Thymus (tissue), 11 donors: Measurements from ENCODE around the gene ELMO1. TPM values are rescaled to one million over a fixed set of nuclear protein-coding genes. Genes with fewer than 3 reads are reported as not detected.

Experiments used
- DNase-seq, 9 donors: peaks; one replicate each; pipeline ENCODE4 v3.0.0-alpha.2; 2013; ENCODE audit warnings: low spot score in 9 of 9, low read depth in 6 of 9, missing footprints in 1 of 9
- H3K27ac ChIP-seq, 2 donors: one replicate each; pipeline ENCODE4 v1.5.1; 2013; ENCODE audit warnings: control low read depth in 1 of 2, low read depth in 1 of 2, low read length in 1 of 2, mild to moderate bottlenecking in 1 of 2, moderate library complexity in 1 of 2
- H3K27me3 ChIP-seq, 2 donors: one replicate each; pipeline ENCODE4 v1.5.1; 2013; ENCODE audit warnings: low read length in 1 of 2; ENCODE audit not compliant: control insufficient read depth in 2 of 2, insufficient read depth in 1 of 2
- H3K36me3 ChIP-seq, 2 donors: one replicate each; pipeline ENCODE4 v1.5.1; 2013; ENCODE audit warnings: low read length in 1 of 2, mild to moderate bottlenecking in 1 of 2, moderate library complexity in 1 of 2; ENCODE audit not compliant: control insufficient read depth in 2 of 2, insufficient read depth in 2 of 2
- H3K4me1 ChIP-seq, 2 donors: one replicate each; pipeline ENCODE4 v1.5.1; 2013; ENCODE audit warnings: low read length in 2 of 2; ENCODE audit not compliant: control insufficient read depth in 2 of 2, insufficient read depth in 2 of 2
- H3K4me3 ChIP-seq, 2 donors: one replicate each; pipeline ENCODE4 v1.5.1; 2013; ENCODE audit warnings: low read length in 2 of 2, control low read depth in 1 of 2, mild to moderate bottlenecking in 1 of 2
- H3K9me3 ChIP-seq, 2 donors: one replicate each; pipeline ENCODE4 v1.5.1; 2013; ENCODE audit warnings: low read length in 1 of 2, mild to moderate bottlenecking in 1 of 2; ENCODE audit not compliant: control insufficient read depth in 2 of 2, insufficient read depth in 1 of 2
- WGBS: extraction: QIAGEN DNeasy Blood & Tissue Kit; methylation state at CpG from one replicate; pipeline ENCODE4 v1.1.7; 2013; 5-methylcytosine and 5-hydroxymethylcytosine counted together
- polyA plus RNA-seq: library from polyadenylated mRNA; stranded (reverse); fragments of 200-250 nt; gene quantifications from one replicate; pipeline ENCODE4 v1.2.3, GENCODE V29; 2013
- total RNA-seq: library from RNA; stranded (reverse); fragments of 120-200 nt; gene quantifications from one replicate; pipeline ENCODE4 v1.2.4, GENCODE V29; 2013
- donor health status: healthy.

Gene ELMO1
- total and polyA plus RNA-seq, 2 donors, result 18.7 to 22.5 TPM

DNA sequence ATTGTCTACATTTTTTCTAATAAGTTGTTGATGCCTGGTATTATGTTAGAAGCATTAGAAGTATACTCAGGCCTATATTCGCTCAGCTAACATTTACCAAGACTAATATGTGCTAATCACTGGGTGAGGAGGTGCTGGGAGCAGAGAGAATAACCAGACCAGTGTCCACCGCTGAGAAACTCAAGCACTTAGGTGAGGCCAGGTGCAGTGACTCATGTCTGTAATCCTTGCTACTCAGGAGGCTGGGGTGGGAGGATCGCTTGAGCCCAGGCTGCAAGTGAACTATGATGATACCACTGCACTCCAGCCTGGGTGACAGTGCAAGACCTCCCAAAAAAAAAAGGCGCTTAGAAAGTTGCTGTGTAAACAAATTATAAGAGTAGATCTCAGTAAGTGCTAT is 542.2 kb downstream of the ELMO1 start:
- over 99% methylated on average over 4 of the region's 4 CpGs for WGBS
- no peak for DNase-seq
- no peaks in the 10 kb centered on the region for H3K36me3 ChIP-seq

DNA sequence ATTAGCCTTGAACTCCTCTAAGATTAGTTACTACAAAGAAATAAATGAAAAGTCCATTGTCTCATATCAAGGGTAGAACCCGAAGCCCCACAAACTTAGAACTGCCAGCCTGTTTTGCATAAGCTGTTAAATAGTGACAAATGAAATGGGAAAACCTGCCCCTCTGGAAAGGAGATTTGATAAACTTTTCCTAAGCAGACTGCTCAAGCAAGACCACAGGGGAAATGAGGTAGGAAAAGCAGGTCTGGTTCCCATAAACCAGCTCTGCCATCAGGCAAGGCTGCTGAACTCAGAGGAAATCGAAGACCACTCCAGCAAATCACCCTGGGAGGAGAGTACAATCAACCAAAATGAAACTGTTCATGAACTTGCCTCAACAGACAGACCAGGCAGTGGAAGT is 542.8 kb downstream of the ELMO1 start:
- Histone ChIP-seq H3K9me3 (no peaks in the 10 kb centered on the region), H3K4me3 (no peak overlapping the region), H3K4me1 (no peaks in the 10 kb centered on the region), H3K36me3 (peaks cover 0 to 2% of the 10 kb centered on the region in 2 donors), H3K27ac (no peak overlapping the region), H3K27me3 (no peaks in the 10 kb centered on the region)
- WGBS, result 99% methylated on average over 2 of the region's 2 CpGs
- no peak for DNase-seq

More for the DNA sequence above, 542.2 kb downstream of the ELMO1 start:
- no peaks in the 10 kb centered on the region for H3K9me3 ChIP-seq
- no peak overlapping the region for H3K27ac ChIP-seq
- no peaks in the 10 kb centered on the region for H3K4me1 ChIP-seq
- H3K27me3 ChIP-seq, result no peaks in the 10 kb centered on the region
- no peak overlapping the region for H3K4me3 ChIP-seq

DNA sequence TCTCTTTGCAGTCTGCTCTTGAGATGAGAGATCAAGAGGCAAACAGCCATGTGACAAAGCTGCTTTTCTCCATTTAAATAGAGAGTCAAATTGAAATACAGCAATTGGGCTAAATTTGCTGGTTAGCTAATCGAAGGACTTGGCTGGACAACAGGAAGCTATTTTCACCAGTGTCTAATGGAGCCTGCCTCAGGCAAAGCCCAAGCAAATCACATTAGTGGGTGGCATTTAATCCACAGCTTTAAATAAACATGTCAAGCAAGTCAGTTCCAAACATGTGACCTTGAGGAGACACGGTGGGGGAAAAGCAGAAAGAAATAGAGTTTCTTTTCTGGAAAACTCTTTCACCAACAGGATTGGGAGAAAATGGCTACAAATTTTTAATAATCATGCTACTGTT is 543.9 kb downstream of the ELMO1 start:
- Histone ChIP-seq H3K9me3 (no peaks in the 10 kb centered on the region), H3K4me3 (no peak overlapping the region), H3K27ac (no peak overlapping the region), H3K36me3 (peaks cover 0 to 2% of the 10 kb centered on the region in 2 donors), H3K4me1 (no peaks in the 10 kb centered on the region), H3K27me3 (no peaks in the 10 kb centered on the region)
- 92% methylated on average over 2 of the region's 2 CpGs for WGBS
- DNase-seq, result no peak

DNA sequence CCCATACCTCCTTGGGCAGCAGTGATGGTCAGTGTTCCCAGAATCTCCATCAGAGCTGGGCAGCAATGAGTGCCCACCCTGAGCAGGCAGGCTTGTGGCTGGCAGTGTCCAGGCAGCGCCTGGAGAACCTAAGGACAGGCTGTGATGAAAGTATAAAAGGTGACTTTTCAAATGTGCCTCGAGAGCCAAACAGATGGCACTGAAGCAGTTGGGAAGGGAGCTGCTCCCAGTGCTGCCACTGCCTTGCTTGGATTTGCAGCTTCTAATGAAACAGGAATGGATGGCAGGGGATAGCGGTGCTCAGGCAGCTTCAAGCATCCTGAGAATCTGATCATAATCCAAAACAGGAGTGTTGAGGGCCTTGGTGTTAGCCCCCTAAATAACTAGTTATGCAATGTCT is 544.6 kb downstream of the ELMO1 start:
- no peak overlapping the region for H3K27ac ChIP-seq
- no peak overlapping the region for H3K4me3 ChIP-seq
- DNase-seq, result no peak
- no peaks in the 10 kb centered on the region for H3K27me3 ChIP-seq
- H3K36me3 ChIP-seq, result peaks cover 0 to 2% of the 10 kb centered on the region in 2 donors
- WGBS, result over 99% methylated on average over 3 of the region's 3 CpGs
- no peaks in the 10 kb centered on the region for H3K9me3 ChIP-seq
- H3K4me1 ChIP-seq, result no peaks in the 10 kb centered on the region

DNA sequence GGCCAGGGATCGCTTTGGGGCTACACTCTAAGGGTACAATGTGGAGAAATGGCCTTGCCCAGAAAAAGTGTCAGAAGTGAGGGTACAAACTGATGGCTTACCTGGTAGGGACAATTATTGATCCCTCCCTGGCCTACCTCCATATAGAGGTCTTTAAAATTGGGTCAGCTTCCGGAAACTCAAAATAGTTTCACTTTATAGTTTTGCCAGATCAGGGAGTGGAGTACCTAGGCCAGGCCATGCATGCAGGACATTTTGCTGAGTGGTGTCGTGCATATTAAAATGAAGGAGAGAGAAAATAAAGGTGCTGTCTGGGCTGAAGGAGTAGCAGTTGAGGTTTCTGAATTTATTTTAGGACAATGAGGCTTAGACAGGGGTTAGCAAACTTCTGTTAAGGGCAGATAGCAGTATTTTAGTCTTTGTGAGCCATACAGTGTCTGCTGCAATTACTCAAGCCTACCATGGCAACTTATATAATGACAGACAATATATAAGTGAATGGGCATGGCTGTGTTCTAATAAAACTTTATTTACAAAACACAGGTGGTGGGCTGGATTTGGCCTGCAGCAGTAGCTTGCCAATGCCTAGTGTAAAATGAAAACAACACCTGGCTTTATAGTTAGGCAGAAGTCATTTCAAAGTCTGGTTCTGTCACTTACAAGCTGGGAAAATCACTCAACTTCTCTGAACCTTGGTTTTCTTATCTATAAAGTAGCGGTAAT is 547.5 kb downstream of the ELMO1 start:
- DNase-seq, result no peak
- Histone ChIP-seq H3K9me3 (no peaks in the 10 kb centered on the region), H3K36me3 (peaks cover 0 to 2% of the 10 kb centered on the region in 2 donors), H3K27me3 (no peaks in the 10 kb centered on the region), H3K27ac (no peak overlapping the region), H3K4me1 (no peaks in the 10 kb centered on the region), H3K4me3 (no peak overlapping the region)
- 98% methylated on average over 4 of the region's 4 CpGs for WGBS

DNA sequence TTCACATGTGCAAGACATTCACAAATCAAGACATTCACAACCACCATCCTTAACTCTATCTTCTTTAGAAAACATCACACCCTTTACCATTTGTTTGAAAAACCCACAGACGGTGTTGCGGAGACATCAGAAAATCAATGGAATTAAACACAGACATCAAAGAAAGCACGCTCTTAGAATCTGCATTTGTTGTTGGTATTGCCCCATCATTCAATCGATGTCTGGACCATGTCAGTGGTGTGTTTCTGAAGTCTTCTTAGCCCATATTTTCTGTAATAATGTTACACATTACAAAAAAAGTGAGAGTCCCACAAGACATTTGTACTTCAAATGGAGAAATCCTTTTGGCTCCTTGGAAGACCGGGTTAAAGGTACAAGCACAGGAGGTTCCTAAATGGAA is 550.5 kb downstream of the ELMO1 start:
- WGBS, result 97% methylated on average over 5 of the region's 5 CpGs
- no peak overlapping the region for H3K27ac ChIP-seq

DNA sequence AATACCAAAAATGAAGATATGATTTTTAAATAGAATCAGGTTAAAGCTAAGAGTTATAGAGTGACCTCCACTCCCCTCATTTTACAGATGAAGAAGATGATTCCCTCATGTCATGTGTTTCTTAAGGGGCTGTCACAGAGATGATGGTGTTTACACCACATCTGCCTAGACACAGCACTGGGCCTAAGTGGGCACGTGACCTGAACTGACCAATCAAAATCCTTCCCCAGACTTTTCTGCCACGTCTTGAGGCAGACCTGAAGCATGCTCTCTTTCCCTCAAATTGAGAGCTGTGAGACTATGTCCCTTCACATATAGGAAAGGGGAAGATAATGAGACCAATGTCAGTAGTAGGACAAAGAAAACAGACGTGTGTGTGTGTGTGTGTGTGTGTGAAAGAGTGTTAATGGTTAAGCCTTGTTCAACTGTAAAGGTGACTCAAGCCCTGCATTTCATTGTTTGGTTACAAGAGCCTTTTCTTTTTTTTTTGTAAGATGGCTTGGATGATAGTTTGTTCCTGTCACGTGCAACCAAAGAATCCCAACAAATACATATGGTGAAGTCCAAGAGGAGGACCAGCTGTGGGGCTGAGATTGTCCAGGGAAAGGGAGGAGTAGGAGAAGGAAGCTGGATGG is 551.6 kb downstream of the ELMO1 start:
- 96% methylated on average over 4 of the region's 4 CpGs for WGBS
- Histone ChIP-seq H3K4me3 (no peak overlapping the region), H3K27ac (no peak overlapping the region), H3K36me3 (peaks cover 4 to 6% of the 10 kb centered on the region in 2 donors), H3K9me3 (no peaks in the 10 kb centered on the region), H3K4me1 (no peaks in the 10 kb centered on the region), H3K27me3 (no peaks in the 10 kb centered on the region)
- DNase-seq, result no peak

More for the DNA sequence above, 550.5 kb downstream of the ELMO1 start:
- H3K4me3 ChIP-seq, result no peak overlapping the region
- no peaks in the 10 kb centered on the region for H3K9me3 ChIP-seq
- no peaks in the 10 kb centered on the region for H3K27me3 ChIP-seq
- H3K36me3 ChIP-seq, result peaks cover 4 to 6% of the 10 kb centered on the region in 2 donors
- DNase-seq, result no peak
- H3K4me1 ChIP-seq, result no peaks in the 10 kb centered on the region

DNA sequence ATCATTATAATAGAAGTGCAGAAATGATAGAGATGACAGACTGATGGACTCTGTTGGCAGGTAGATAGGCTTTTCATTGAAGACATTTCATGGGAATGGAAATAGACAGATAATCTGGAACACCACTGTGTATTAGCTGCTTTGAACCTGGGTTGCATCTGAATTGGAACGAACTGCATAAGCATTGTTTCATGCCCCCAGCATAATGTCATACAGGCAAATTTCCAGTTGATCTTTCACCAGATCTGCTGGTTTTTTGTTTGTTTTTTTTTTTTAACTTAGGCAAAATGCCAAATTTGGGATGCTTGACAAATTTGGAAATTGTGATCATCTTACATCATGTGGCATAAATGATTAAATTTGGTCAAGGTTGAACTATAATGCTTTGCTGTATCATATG is 552.2 kb downstream of the ELMO1 start:
- no peaks in the 10 kb centered on the region for H3K27me3 ChIP-seq
- peaks cover 4 to 6% of the 10 kb centered on the region in 2 donors for H3K36me3 ChIP-seq
- DNase-seq, result no peak
- no peaks in the 10 kb centered on the region for H3K4me1 ChIP-seq
- no peaks in the 10 kb centered on the region for H3K9me3 ChIP-seq
- no peak overlapping the region for H3K4me3 ChIP-seq
- H3K27ac ChIP-seq, result no peak overlapping the region
- 98% methylated on average over 1 of the region's 1 CpG for WGBS

DNA sequence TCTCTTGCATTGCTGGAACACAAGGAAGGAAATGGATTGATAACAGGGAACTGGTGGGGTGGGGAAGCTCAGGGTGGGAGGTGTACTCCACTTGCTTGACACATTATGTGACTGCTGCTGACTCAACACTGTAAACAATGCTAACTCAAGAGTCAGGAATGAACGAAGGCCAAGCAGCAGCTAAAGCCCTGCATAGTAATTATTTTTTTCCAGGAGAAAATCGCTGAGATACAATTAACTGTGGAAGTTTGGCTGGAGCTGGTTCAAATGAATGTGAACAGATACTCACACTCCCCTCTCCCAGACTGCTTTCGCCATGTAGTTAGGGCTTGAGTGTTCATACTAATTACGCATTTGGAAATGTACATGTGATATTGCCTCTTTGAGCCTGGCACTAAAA is 553.5 kb downstream of the ELMO1 start:
- Histone ChIP-seq H3K9me3 (no peaks in the 10 kb centered on the region), H3K36me3 (peaks cover 3 to 4% of the 10 kb centered on the region in 2 donors), H3K27me3 (no peaks in the 10 kb centered on the region), H3K4me1 (no peaks in the 10 kb centered on the region), H3K27ac (no peak overlapping the region), H3K4me3 (no peak overlapping the region)
- no peak for DNase-seq
- 96% methylated on average over 4 of the region's 4 CpGs for WGBS
